GM19372 (cell line): Measurements from ENCODE around the gene WNT3.
"Not testable (repeated sequence)": the region's sequence is repeated elsewhere in the genome, so short reads cannot be mapped to it uniquely, and the experiment has no call there.

Source experiments
- ATAC-seq: cut with Tn5 transposase; IDR thresholded peaks from one replicate; pipeline ENCODE4 v1.9.1; 2021; ENCODE audit warnings: mild to moderate bottlenecking, low read depth, moderate library complexity; ENCODE audit not compliant: unreplicated experiment

WNT3 gene

GRCh38 chr17:46769531-46770438, 48.7 kb downstream of the WNT3 start:
- ATAC-seq: no peak

DNA sequence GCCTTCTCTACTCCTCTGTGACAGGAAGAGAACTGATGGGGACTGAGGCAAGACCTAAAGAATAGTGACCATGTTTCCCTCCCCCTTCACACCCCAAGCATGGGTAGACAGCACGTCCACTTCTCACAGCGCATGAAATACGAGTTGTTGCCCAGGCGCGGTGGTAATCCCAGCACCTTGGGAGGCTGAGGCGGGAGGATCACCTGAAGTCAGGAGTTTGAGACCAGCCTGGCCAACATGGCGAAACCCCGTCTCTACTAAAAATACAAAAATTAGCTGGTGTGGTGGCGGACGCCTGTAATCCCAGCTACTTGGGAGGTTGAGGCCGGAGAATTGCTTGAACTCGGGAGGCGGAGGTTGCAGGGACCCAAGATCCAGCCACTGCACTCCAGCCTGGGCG, 49.6 kb downstream of the WNT3 start:
- not testable (repeated sequence) for ATAC-seq

DNA sequence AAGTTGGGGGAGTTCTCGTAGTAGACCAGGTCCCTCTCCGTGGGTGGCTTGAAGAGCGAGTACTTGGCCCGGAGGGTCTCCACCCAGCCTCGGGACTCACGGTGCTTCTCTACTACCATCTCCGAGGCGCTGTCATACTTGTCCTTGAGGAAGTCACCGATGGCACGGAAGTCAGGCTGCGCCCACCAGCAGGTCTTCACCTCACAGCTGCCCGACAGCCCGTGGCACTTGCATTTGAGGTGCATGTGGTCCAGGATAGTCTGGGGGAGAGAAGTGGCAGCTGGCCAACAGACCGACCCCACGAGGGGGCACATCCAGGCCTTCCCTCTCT, 50.0 kb downstream of the WNT3 start:
- no peak for ATAC-seq

DNA sequence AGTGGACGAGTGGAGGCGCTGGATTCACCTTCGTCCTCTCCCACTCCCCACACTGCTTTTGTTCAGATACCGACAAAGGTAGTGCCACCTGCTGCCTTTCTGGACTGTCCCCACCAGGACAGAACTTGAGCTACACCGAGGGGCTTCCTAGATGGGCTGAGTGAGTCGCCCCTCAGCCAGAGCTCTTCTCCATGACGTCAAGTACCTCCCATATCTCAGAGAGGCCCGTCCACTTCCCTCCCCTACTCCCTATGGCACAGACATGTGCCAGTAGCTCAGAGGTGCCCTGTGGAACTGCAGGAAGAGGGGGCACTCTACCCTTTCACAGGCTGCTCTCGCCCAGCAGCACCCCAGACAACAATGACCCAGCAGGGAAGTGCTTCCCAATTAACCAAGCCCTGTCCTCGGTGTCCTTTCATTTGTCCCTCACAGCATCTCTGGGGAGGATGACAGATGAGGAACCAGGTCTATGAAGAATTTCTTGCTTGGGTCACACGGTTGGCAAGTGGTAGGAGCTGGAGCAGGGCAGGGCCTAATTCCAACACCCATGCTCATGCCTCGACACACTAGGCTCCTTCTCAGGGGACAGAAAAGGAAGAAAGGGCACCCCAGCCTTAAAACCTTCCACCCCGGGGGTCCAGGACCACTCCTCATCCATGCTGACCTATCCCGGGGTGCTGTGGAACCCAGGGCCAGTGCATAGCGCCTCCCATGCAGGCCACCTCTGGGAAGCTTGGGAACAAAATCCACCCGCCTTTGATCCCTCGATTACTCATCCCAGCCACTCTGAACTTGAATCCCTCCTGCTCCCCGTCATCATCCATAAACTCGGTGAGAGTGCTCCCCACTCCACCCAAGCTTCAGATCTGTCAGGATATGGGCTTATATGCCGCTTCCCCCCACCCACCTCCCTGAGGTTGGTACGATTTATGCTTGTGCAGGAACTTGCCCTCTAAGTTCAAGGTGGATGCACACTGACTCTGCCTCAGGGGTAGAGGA, 51.7 kb downstream of the WNT3 start:
- no peak for ATAC-seq

DNA sequence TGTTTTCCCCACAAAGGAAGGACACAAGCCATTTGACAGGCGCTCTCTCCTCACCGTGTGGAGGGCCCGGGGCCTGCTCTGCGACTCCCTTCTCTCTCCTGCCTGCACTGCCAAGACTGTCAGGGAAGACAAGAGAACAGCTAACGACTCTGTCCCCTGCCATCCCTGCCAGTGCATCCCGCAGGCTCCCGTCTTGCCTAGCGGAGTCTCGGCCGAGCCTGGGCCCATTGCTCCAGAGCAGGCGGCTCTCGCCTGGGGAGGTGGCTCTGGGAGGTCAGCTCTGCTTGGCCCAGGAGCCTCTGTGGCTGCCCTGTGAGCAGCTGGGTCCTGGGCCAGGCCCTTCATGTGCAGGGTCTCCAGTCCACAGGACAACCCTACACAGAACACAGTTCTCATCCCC, 53.0 kb downstream of the WNT3 start:
- ATAC-seq: no peak

- ATAC-seq: no peak
These were observed 53.6 kb downstream of the WNT3 start for GRCh38 chr17:46764709-46765401.

- no peak for ATAC-seq
These were observed 54.3 kb downstream of the WNT3 start for GRCh38 chr17:46764000-46764708.

DNA sequence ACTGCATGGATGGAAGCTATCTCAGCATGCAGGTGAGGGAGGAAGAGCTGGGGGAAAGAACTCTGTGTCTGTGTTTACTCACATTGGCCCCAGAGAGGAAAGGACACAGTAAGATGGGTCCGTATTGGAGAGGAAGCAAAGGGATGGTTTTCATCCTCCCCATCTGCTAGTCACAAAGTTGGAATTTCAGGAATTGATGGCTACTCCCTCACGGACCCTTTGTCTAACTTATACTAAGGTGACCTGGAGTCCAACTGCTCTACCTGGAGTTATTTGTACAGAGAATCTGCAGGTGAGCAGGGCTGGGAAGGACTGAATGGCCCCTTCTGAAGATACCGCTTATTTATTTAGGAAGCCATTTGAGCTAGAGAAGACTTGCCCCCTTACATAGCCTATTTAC, 55.1 kb downstream of the WNT3 start:
- no peak for ATAC-seq

GRCh38 chr17:46759141-46759540, 59.4 kb downstream of the WNT3 start:
- ATAC-seq: no peak

DNA sequence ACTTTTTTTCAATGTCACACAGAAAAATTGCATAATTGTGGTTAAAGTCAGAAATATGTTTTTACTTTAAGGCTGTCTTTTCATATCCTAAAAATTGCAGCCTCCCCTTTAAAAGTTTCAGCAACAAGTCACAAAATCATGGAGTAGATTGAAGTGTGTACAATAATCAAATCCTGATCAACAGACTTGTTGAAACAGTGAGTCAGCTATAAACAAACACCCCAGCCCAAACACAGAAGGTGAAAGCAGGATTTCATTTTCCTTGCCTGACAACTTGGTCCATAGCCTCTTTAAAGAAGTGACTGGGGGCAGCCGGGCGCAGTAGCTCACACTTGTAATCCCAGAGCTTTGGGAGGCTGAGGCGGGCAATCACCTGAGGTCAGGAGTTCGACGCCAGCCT, 59.9 kb downstream of the WNT3 start:
- ATAC-seq: no peak

DNA sequence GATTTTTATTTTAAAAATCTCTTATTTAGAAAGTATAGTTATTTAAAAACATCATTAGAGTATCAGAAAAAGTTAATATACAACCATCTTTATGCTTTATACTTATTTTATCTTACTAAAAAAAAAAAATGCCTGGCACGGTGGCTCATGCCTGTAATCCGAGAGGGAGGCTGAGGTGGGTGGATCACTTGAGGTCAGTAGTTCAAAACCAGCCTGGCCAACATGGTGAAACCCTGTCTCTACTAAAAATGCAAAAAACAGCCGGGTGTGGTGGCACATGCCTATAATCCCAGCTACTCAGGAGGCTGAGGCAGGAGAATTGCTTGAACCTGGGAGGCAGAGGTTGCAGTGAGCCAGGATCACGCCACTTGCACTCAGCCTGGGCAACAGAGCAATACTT, 60.9 kb downstream of the WNT3 start:
- not testable (repeated sequence) for ATAC-seq

- no peak for ATAC-seq
These were observed 61.6 kb downstream of the WNT3 start for GRCh38 chr17:46756861-46757260.

GRCh38 chr17:46756081-46756735, 62.3 kb downstream of the WNT3 start:
- ATAC-seq: no peak

DNA sequence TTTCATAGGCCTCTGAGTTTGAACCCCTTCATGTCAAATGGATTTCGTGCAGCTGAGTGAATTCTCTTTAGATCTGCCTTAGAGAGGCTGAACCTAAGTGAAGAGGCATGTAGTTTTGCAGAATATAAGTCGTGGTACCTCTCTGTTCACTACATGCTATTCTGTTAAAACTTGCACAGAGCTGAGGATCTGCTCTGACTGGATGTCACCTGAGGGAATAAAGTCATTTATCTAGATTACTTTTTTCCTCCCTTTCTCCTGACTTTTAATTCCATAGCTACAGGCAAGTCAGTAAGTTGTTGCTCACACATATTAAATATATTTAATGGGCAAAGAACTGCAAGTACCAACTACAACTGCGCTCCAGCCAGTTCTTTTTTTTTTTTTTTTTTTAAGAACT, 64.7 kb downstream of the WNT3 start:
- ATAC-seq: no peak

DNA sequence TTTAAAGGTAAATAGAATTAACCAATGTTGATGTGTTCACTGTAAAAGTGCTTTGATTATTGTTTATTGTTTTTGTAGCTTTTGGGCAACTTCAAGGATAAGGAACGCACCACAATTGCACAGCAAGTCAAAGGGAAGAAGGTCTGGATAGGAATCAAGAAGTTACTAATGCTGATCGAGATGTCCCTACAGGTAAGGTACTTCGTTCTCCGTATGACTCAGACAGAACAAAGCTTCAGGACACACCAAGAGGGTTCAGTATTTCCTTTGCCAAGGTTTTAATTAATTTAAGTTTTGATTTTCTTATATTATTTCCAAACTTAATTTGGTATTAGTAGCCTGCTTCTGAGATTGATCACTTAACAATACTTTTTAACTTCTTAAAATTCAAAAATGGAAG, 67.1 kb downstream of the WNT3 start:
- no peak for ATAC-seq

- ATAC-seq: no peak
These were observed 73.1 kb downstream of the WNT3 start for GRCh38 chr17:46745376-46745775.

DNA sequence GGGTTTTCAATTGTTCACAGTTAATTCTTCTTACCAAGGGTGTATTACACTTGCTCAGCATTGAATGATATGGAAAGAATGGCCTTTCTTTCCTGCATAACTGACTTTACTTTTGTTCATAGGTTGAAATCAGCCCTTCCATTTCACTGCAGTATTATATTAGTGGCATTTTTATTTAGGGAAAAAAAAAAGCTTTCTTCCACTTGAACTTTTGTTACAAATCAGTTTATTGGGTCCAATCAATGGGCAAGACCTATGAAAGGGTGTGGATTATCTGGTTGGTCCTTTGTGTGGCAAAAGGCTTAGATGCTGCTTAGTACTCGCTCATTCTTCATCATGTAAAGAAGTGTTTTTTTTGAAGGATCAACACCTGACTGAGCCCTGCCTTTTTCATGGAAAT, 74.1 kb downstream of the WNT3 start:
- no peak for ATAC-seq

DNA sequence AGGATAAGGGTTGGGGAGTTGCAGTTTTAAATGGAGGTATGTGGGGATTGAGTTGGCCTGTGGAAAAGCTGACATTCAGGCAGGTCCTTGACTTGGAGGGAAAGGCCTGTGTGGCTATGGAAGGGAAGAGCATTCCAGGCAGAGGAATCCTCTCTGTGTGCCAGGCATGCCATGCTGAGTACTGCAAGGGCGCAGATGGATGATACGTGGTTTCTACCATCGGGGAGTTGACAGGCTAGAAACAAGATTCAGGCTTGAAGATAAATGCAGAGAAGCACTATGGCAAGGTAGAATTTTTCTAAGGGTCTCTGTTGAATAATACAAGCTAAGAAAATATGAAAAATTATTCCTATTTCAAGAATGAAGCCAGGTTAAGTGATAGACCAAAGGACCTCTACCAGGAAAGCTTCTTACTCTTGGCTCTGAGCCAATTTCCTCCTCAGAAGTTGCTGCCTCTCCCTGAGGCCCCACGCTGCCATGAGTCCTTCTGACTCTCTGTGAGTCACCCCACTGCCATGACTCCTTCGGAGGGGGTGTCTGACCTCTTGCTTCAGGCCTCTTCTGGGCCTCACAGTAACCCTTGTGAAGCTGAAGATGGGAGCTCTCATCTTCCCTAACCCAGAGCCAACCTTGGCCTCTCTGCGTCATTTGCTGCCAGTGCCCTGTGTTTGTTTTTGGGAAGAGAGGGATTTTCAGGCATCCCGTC, 75.8 kb downstream of the WNT3 start:
- no peak for ATAC-seq

DNA sequence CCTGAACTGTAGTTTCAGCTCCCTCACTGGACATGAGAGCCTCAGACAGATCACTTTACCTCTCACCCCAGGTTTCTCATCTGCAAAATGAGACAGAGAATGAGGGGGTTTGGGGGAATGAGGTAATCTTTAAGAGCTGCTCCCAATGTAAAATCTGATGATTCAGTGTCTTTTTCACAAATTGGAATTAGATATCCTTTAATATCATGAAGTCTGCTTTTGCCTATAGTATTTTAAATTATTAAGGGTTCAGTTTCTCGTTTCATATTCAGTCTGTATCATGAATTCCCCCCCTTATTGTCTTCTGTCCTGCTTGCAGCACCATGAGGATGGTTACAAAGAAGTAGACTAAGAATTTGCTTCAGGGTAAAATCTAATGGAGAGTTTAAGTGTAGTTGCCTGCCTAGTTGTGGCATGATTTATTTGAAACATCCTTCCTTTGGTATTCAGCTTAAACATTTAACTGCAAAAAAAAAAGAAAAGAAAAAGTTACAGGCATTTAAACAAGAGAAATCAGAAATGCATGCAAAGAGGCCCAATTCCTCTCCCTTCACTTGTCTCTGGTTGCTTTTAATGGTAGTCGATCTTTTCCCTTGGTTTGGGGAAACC, 77.3 kb downstream of the WNT3 start:
- no peak for ATAC-seq
